ENCODE data around the gene CERS5. TPM values are rescaled to one million over a fixed set of nuclear protein-coding genes. Genes with fewer than 3 reads are reported as not detected.
A peak's percentile ranks its signal among the peaks of the same experiment; 100 is the strongest.

CERS5 gene
- total RNA-seq, 1 experiment from 2014 or later = 58.1 TPM

- Mint-ChIP-seq H3K4me3 (ENCODE audit: unreplicated experiment) (no peak overlapping the region), H3K9me3 (ENCODE audit: unreplicated experiment) (no peaks in the 10 kb centered on the region), H3K36me3 (ENCODE audit: insufficient read depth, unreplicated experiment) (peaks cover 54% of the 10 kb centered on the region), H3K4me1 (ENCODE audit: insufficient read depth, unreplicated experiment) (no peaks in the 10 kb centered on the region), H3K27me3 (ENCODE audit: insufficient read depth, unreplicated experiment) (no peaks in the 10 kb centered on the region), H3K27ac (ENCODE audit: low read depth, unreplicated experiment) (no peak overlapping the region)
- CTCF ChIA-PET = interaction anchor here (0.8 to 1.9 kb wide), 5 partner anchors 9 to 97 kb away, joined by 3 to 15 read pairs (median 6); partner anchors contain the start of gene COX14
- DNase-seq (ENCODE audit: unreplicated experiment) = no peak
- intact Hi-C loops (cut with micrococcal nuclease) = no loop called here
- POLR2A ChIA-PET = no interaction called here
- no TSS peak for BruUV-seq (replicated peaks)
- no peak for TF ChIP-seq CTCF (IDR thresholded peaks at IDR 0.05; ENCODE audit: unreplicated experiment)
These were observed 24.2 kb downstream of the CERS5 start for GRCh38 chr12:50142993-50143392.

- Mint-ChIP-seq H3K27ac (ENCODE audit: low read depth, unreplicated experiment) (no peak overlapping the region), H3K36me3 (ENCODE audit: insufficient read depth, unreplicated experiment) (peaks cover 76% of the 10 kb centered on the region), H3K9me3 (ENCODE audit: unreplicated experiment) (no peaks in the 10 kb centered on the region), H3K27me3 (ENCODE audit: insufficient read depth, unreplicated experiment) (no peaks in the 10 kb centered on the region), H3K4me1 (ENCODE audit: insufficient read depth, unreplicated experiment) (peaks cover 4% of the 10 kb centered on the region), H3K4me3 (ENCODE audit: unreplicated experiment) (no peak overlapping the region)
- peak; percentile 48 for TF ChIP-seq CTCF (IDR thresholded peaks at IDR 0.05; ENCODE audit: unreplicated experiment)
- BruUV-seq (replicated peaks) = no TSS peak
- POLR2A ChIA-PET = interaction anchor here (0.6 to 2.5 kb wide), 10 partner anchors 20 to 190 kb away, joined by 3 to 8 read pairs (median 4); partner anchors contain the start of genes CERS5 and COX14
- DNase-seq (ENCODE audit: unreplicated experiment) = peak; percentile 62
- CTCF ChIA-PET = interaction anchor here (0.5 to 4.4 kb wide), 46 partner anchors 9 to 645 kb away, joined by 3 to 48 read pairs (median 4); partner anchors contain the start of genes COX14, RACGAP1 and SMARCD1
- intact Hi-C loops (cut with micrococcal nuclease) = loop anchor here (1.0 kb wide), 2 partner anchors 43 to 182 kb away; no protein-coding TSS in a partner anchor
These were observed 34.5 kb downstream of the CERS5 start for GRCh38 chr12:50132505-50133135.

- Mint-ChIP-seq H3K4me3 (ENCODE audit: unreplicated experiment) (no peak overlapping the region), H3K36me3 (ENCODE audit: insufficient read depth, unreplicated experiment) (peaks cover 84% of the 10 kb centered on the region), H3K27me3 (ENCODE audit: insufficient read depth, unreplicated experiment) (no peaks in the 10 kb centered on the region), H3K9me3 (ENCODE audit: unreplicated experiment) (no peaks in the 10 kb centered on the region), H3K4me1 (ENCODE audit: insufficient read depth, unreplicated experiment) (peaks cover 4% of the 10 kb centered on the region), H3K27ac (ENCODE audit: low read depth, unreplicated experiment) (peak overlapping the region; percentile 46)
- intact Hi-C loops (cut with micrococcal nuclease) = no loop called here
- TF ChIP-seq CTCF (IDR thresholded peaks at IDR 0.05; ENCODE audit: unreplicated experiment) = no peak
- DNase-seq (ENCODE audit: unreplicated experiment) = no peak
- ChIA-PET POLR2A (interaction anchor here (0.6 to 3.3 kb wide), 4 partner anchors 9 to 18 kb away, joined by 3 to 24 read pairs (median 5); partner anchors contain the start of gene COX14), CTCF (interaction anchor here (0.6 to 4.4 kb wide), 5 partner anchors 17 to 296 kb away, joined by 3 to 48 read pairs (median 4); partner anchors contain the start of gene COX14)
- BruUV-seq (replicated peaks) = no TSS peak
These were observed 37.9 kb downstream of the CERS5 start for GRCh38 chr12:50129290-50129689.

- no TSS peak for BruUV-seq (replicated peaks)
- intact Hi-C loops (cut with micrococcal nuclease) = no loop called here
- H3K9me3 Mint-ChIP-seq (ENCODE audit: unreplicated experiment) = no peaks in the 10 kb centered on the region
- H3K27me3 Mint-ChIP-seq (ENCODE audit: insufficient read depth, unreplicated experiment) = no peaks in the 10 kb centered on the region
- no peak overlapping the region for H3K27ac Mint-ChIP-seq (ENCODE audit: low read depth, unreplicated experiment)
- TF ChIP-seq CTCF (IDR thresholded peaks at IDR 0.05; ENCODE audit: unreplicated experiment) = no peak
- ChIA-PET CTCF (interaction anchor here (1.1 to 7.0 kb wide), 3 partner anchors 16 to 38 kb away, joined by 3 to 43 read pairs (median 4); partner anchors contain the start of gene COX14), POLR2A (interaction anchor here (0.6 to 0.9 kb wide), 3 partner anchors 15 to 386 kb away, joined by 3 to 8 read pairs (median 3); partner anchors contain the start of genes COX14 and TMBIM6)
- H3K4me3 Mint-ChIP-seq (ENCODE audit: unreplicated experiment) = no peak overlapping the region
- H3K4me1 Mint-ChIP-seq (ENCODE audit: insufficient read depth, unreplicated experiment) = peaks cover under 1% of the 10 kb centered on the region
- H3K36me3 Mint-ChIP-seq (ENCODE audit: insufficient read depth, unreplicated experiment) = peaks cover 84% of the 10 kb centered on the region
- DNase-seq (ENCODE audit: unreplicated experiment) = no peak
These were observed 39.6 kb downstream of the CERS5 start for GRCh38 chr12:50127546-50127945.
